ENCODE data around the gene ITPRIPL2. TPM values are rescaled to one million over a fixed set of nuclear protein-coding genes. Genes with fewer than 3 reads are reported as not detected.
A peak's percentile ranks its signal among the peaks of the same experiment; 100 is the strongest.

Gene ITPRIPL2
- total and polyA plus RNA-seq, 2 of the 13 experiments (the other 11 are each of a cell fraction or from before 2014, with no cell fraction given) = 5.9 to 12.6 TPM

GRCh38 chr16:19114359-19115147, 789 bp downstream of the ITPRIPL2 start (continued):
- TF ChIP-seq ZNF883 (CRISPR knock-in tag; IDR thresholded peaks at IDR 0.05; ENCODE audit: not compliant biosample characterization) (no peak), RBFOX2 (IDR thresholded peaks at IDR 0.05; ENCODE audit: low read depth, low read length) (peak; percentile 62), GLI4 (CRISPR knock-in tag; IDR thresholded peaks at IDR 0.05; ENCODE audit: borderline replicate concordance) (no peak), ZKSCAN8 (CRISPR knock-in tag; IDR thresholded peaks at IDR 0.05; ENCODE audit: borderline replicate concordance) (no peak), SUZ12 (IDR thresholded peaks at IDR 0.05; ENCODE audit: low read depth, low read length) (no peak), PHF21A (CRISPR knock-in tag; IDR thresholded peaks at IDR 0.05) (no peak), ZNF101 (CRISPR knock-in tag; IDR thresholded peaks at IDR 0.05; ENCODE audit: borderline replicate concordance, low read depth) (no peak), ZFYVE20 (CRISPR knock-in tag; IDR thresholded peaks at IDR 0.05; ENCODE audit: borderline replicate concordance, low read depth) (no peak), ZFP41 (CRISPR knock-in tag; IDR thresholded peaks at IDR 0.05; ENCODE audit: borderline replicate concordance) (no peak), PRPF4 (IDR thresholded peaks at IDR 0.05; ENCODE audit: low read depth, low read length, poor library complexity, severe bottlenecking) (peak; percentile 89), ZBTB37 (CRISPR knock-in tag; IDR thresholded peaks at IDR 0.05) (no peak), EED (CRISPR knock-in tag; IDR thresholded peaks at IDR 0.05) (no peak), FOXJ3 (CRISPR knock-in tag; IDR thresholded peaks at IDR 0.05; ENCODE audit: borderline replicate concordance) (no peak), ZNF530 (CRISPR knock-in tag; IDR thresholded peaks at IDR 0.05; ENCODE audit: low read depth) (no peak), NFE2L2 (IDR thresholded peaks at IDR 0.05; ENCODE audit: low read length) (no peak), NR2F6 (IDR thresholded peaks at IDR 0.05) (no peak), NR2F6 (CRISPR knock-in tag; IDR thresholded peaks at IDR 0.05) (no peak), ZNF644 (CRISPR knock-in tag; IDR thresholded peaks at IDR 0.05; ENCODE audit: low read depth) (no peak), GABPA (IDR thresholded peaks at IDR 0.05; ENCODE audit: low read depth, low read length) (no peak), GABPA (CRISPR knock-in tag; IDR thresholded peaks at IDR 0.05; ENCODE audit: low read depth) (no peak), IKZF4 (CRISPR knock-in tag; IDR thresholded peaks at IDR 0.05; ENCODE audit: borderline replicate concordance, low read depth, not compliant biosample characterization) (peak; percentile 57), ZNF282 (IDR thresholded peaks at IDR 0.05; ENCODE audit: partially characterized antibody) (no peak), XBP1 (CRISPR knock-in tag; IDR thresholded peaks at IDR 0.05) (no peak), PBX3 (CRISPR knock-in tag; IDR thresholded peaks at IDR 0.05; ENCODE audit: borderline replicate concordance) (no peak), RAD21 (CRISPR knock-in tag; IDR thresholded peaks at IDR 0.05) (no peak), PHF8 (CRISPR knock-in tag; IDR thresholded peaks at IDR 0.05) (no peak)

Data from HepG2 (cell line).